T-helper 1 cell (primary cell): ENCODE results near the gene KBTBD8.

Source experiments
- DNase-seq, 5 donors: peaks; one replicate each; pipeline ENCODE4 v3.0.0-alpha.2; 2012 to 2020

The KBTBD8 gene

DNA sequence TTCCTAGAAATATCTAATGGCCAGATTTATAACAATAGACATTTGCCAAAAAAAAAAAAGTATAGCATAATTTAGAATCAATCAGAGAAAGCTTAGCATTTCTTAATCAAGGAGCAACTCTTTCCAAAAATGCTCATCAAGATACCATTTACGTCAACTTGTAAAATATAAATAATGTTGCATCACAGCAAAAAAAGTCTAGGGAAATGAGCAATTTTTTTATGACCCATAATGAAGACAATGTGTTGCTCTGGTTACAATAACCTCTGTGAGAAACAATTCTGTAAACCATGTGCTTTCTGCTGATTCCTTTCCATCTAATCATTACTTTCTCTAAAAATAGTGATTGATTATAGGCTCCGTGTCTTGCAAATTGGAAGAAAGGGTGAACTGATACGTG lies 36.3 kb downstream of the KBTBD8 start:
- no peak for DNase-seq

GRCh38 chr3:67037615-67038014 lies 39.5 kb downstream of the KBTBD8 start:
- DNase-seq: no peak

DNA sequence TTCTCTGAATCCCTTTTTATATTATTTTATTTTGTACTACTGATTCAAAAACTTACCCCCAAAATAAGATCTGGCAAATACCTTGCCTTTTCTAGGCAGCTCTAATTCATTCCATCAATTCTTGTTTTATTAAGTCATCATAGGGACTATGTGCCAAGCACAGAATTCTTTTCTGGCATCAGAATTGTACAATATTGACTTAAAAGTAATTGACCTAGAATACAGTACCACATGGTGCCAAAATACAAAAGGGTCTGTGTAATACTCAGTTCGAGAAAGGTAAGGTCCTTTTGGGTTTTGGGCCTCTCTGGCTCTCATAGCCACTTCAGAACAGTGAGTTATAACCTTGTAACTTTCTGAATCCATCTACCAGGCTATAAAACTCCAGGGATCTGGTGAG lies 46.2 kb downstream of the KBTBD8 start:
- no peak for DNase-seq

GRCh38 chr3:67044955-67045354 lies 46.8 kb downstream of the KBTBD8 start:
- no peak for DNase-seq

DNA sequence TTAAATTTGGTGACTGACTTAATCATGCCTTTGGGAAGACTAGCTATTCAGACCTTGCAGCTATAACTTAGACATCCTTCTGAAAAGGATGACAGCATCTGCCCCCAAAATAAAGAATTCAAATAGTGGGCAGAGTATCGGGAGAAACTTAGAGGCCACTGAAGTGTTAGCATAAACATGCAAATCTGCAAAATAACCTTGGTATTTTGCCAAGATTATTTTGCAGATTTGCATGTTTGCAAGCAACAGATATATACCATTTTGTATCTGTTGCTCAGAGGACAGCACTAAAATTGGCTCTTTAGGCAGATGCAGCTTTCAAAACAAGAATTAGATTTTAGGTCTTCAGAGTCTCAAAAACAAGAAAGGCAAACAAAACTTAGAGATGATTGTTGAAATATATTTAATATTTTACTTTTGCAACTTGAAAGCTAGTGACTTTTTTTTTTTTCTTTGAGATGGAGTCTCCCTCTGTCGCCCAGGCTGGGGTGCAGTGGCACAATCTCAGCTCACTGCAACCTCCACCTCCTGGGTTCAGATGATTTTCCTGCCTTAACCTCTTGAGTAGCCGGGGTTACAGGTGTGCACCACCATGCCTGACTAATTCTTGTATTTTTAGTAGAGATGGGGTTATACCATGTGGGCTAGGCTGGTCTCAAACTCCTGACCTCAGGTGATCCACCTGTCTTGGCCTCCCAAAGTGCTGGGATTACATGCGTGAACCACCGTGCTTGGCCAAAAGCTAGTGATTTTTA lies 47.8 kb downstream of the KBTBD8 start:
- no peak for DNase-seq

DNA sequence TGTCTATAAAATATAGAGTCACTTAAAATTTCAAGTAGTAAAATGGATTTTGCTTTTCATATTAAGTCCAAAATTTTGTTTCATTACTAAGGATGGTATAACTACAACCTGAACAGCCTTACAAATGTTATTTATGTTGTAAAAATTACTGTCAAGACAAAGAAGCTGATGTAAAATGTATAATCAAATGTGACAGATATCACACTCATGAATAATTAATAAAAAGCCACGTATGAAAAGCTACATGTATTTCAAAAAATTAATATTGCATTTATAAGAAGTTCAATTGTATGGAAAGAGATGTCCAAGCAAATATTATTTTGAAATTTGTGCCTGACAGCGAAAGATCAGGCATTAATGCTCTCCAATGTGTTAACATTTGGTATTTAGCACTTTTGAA lies 48.9 kb downstream of the KBTBD8 start:
- no peak for DNase-seq

DNA sequence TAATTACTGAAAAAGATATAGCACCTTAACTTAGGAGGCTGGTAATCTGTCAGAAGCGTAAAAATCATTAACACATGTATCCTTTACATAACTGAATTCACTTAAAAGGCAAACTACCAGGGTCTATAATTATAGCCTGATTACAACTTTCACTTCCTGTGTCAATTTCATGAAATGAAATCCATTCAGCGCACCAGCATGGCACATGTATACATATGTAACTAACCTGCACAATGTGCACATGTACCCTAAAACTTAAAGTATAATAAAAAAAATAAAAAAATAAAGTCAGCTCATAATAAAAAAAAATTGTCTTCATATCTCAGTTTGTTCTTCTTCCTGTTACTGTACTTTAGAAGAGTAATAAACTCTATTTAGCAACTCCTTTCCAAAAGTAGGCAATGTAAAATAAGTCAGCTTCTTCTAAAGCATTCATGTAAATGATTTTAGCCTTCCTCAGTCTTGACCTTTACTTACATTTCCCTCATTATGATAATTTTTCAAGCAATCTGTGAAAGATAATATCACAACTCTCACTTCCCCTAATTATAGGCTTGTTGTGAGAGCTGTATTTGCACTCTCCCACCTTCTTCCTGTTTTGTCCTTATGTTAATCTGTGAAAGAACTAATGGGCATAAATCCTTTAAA lies 50.1 kb downstream of the KBTBD8 start:
- DNase-seq: no peak

DNA sequence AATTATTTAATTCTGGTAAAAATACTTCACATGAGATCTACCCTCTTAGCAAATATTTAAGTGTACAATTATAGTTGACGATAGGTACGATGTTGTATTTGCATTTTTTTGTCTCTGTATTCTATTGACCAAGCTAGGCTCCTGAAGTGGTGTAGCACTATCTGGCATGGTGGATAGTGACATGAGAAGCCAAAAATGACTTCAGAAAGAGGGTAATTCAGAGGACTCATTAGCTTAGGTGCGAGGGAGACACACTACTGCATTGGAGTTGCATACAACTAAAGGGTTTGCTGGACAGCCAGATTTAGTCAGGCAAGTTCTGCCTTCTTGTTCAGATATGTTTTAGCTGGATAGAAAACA lies 50.6 kb downstream of the KBTBD8 start:
- DNase-seq: no peak

DNA sequence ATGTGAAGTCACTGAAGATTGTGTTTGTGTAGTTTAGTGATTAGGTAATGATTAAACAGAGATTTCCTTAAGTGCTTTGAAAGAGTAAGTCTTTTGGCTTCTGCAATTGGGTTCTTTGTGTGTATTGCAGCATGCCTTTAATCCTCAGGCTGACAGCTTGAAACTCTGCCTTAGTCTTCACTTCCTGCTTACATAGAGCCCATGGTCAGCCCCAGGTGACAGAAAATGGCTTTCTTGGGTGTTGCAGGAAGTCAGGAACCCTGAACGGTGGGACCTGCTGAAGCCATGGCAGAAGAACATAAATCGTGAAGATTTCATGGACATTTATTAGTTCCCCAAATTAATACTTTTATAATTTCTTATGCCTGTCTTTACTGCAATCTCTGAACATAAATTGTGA lies 61.3 kb downstream of the KBTBD8 start:
- no peak for DNase-seq
